GM12872 (cell line): Measurements from ENCODE around the gene GADL1.

ENCODE experiments used
- TF ChIP-seq, protein P1 (sequence below): IDR thresholded peaks from 3 replicates; pipeline ENCODE4 v1.5.1; 2011; ENCODE audit warnings: low read depth, mild to moderate bottlenecking, low read length, moderate library complexity; ENCODE audit not compliant: insufficient read depth

GADL1 gene

DNA sequence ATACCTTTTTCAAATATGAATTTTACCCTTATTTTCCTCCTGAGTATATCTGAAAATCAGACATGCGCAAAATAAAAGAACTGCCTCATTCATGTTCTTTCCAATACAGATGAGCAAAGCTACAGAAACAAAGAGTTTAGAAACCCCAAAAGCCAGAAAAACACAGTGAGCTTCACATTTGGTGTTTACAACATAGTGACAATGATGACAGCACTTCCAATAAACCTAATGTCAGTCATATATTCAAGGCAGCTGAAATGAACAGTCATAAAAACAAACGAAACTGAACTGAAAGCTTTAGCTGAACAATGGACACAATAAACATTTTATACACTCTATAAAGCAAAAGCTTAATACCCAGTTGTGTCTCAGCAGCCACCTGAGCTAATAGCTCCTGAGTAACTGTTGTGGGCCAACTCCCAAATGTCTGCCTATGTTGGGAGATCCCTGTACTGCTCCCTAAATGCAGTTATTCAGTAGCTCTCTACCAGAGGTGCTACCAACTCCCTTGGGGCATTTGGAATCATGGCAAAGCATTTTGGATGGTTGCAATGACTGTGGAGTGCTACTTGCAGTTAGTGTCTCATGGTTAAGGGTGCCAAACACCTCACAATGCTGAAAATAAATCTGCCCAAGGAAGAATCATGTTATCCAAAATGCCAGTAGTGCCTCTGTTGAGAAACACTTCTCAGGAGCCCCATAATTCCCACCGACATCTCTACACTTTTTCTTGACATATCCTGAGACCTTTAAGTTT lies 156.5 kb downstream of the GADL1 start:
- TF ChIP-seq, protein P1, sequence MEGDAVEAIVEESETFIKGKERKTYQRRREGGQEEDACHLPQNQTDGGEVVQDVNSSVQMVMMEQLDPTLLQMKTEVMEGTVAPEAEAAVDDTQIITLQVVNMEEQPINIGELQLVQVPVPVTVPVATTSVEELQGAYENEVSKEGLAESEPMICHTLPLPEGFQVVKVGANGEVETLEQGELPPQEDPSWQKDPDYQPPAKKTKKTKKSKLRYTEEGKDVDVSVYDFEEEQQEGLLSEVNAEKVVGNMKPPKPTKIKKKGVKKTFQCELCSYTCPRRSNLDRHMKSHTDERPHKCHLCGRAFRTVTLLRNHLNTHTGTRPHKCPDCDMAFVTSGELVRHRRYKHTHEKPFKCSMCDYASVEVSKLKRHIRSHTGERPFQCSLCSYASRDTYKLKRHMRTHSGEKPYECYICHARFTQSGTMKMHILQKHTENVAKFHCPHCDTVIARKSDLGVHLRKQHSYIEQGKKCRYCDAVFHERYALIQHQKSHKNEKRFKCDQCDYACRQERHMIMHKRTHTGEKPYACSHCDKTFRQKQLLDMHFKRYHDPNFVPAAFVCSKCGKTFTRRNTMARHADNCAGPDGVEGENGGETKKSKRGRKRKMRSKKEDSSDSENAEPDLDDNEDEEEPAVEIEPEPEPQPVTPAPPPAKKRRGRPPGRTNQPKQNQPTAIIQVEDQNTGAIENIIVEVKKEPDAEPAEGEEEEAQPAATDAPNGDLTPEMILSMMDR, result no peak

DNA sequence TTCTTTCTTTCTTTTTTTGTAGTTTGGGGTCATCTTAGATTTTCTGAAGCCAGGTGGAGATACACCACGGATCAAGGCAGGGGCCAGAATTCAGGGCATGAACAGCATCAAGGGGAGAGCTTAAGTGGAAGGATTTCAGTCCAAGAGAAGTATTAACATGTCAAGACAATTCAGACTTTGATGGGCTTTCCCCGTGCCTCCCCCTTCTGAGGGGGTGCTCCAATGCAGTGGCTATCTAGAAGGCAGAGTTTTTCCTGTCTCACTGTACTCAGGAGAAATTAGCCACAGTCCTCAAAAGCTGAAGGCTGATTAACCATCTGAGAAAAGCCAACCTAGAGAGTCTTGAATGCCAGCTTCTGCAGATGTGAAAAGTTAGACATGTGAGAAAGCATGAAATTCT lies 160.8 kb downstream of the GADL1 start:
- TF ChIP-seq, protein P1, result no peak

DNA sequence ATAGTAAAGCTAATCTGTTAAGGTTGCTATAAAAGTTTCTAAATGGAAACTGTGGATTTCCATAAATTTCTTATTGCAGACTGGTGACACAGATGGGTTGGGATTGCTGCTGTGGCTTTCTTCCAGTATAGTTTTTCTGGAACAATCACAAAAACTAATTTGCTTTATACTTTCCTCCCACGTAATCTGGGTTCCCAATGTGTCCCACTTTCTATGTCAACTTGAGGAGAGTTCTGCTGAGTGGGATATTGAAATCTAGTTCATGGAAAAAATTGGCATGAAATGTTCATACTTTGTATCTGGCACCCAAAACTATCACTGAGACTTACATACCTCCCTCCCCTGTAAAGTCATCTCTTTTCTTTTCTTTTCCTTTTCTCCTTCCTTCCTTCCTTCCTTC lies 161.3 kb downstream of the GADL1 start:
- TF ChIP-seq, protein P1, result no peak

DNA sequence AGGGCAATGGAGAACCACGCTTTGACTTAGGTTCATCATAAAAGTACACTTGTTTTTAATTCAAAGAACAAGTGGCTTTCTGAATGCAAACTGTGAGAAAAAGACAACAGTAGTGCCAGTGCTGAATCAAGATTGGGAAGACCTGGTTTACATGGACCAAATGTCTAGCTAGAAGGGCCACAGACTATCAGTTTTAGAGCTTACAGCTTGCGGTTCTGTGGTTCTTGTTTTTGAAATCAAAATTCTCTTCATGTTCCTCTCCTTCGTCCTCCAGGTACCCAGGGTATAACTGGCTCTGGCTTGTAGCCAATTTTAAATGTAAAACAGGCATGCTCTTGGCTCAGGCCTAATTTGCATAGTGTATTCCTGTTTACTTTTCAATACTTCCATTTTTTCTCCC lies 163.5 kb downstream of the GADL1 start:
- TF ChIP-seq, protein P1, result no peak

DNA sequence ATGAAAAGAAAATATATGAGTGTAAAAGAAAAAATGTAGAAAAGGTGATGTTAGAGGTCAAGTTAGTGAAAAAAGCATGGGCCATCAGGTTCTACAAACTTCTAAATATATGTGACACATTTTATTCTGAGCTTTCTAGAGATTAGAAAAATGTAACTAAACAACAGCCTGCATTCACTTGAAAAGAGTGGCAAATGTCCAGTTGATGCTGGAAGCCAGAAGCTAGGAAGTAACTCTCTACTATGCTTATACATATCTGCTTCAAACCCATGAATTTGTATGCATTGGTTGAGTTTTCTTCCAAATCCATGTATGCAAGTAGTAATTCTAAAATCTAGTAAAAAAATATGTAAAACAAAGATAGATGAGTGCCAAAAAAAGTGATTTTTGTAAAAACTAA lies 164.5 kb downstream of the GADL1 start:
- TF ChIP-seq, protein P1, result no peak

DNA sequence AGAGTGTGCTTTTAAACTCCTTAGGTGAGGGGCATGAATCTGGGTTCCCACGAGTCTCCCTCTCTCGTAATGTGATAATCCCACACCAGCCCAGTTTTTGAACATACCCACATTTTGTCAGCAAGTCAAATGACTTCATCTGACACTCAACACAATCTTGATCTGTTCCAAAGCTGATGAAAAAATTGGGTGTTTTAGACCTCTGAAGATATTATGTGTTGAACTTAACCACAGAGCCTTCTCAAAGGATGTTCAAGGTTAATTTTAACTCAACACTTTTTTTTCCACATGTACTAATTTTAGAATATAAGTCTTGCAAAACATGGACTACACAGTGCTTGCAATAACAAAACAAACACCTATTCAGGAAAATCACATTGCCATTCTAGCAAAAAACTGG lies 164.9 kb downstream of the GADL1 start:
- TF ChIP-seq, protein P1, result no peak

DNA sequence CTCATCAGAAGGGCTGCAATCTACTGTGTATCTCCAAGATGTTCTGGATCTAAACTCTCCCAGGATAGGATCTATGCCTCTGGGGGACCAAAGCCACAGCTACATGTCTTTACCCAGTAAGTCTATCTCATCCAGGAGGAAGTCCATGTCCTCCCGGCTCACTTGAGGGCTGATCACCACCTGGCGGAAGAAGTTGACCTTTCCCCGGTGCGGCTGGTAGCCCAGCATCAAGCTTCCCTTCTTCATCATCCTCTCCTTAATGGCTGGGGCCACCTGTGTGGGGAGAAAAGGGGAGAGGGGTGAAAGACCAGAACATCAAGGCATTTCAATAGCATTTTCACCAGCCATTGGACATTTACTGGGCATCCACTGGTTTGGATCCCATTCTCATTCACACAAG lies 166.3 kb downstream of the GADL1 start:
- TF ChIP-seq, protein P1, result no peak
